Neural cell (in vitro differentiated cells): ENCODE measurements around the gene PIGQ.

Experiments used
- CTCF ChIP-seq: fragments of 450-650 bp; IDR thresholded peaks from 2 replicates; pipeline ENCODE4 v1.5.1; 2014; ENCODE audit warnings: antibody characterized with exemption, mild to moderate bottlenecking, moderate library complexity; ENCODE audit not compliant: poor library complexity, severe bottlenecking
- POLR2AphosphoS5 ChIP-seq: IDR thresholded peaks from 2 replicates; pipeline ENCODE4 v1.6.1; 2012
- TAF1 ChIP-seq: IDR thresholded peaks from 2 replicates; pipeline ENCODE4 v1.6.1; 2012; ENCODE audit warnings: low read depth

DNA sequence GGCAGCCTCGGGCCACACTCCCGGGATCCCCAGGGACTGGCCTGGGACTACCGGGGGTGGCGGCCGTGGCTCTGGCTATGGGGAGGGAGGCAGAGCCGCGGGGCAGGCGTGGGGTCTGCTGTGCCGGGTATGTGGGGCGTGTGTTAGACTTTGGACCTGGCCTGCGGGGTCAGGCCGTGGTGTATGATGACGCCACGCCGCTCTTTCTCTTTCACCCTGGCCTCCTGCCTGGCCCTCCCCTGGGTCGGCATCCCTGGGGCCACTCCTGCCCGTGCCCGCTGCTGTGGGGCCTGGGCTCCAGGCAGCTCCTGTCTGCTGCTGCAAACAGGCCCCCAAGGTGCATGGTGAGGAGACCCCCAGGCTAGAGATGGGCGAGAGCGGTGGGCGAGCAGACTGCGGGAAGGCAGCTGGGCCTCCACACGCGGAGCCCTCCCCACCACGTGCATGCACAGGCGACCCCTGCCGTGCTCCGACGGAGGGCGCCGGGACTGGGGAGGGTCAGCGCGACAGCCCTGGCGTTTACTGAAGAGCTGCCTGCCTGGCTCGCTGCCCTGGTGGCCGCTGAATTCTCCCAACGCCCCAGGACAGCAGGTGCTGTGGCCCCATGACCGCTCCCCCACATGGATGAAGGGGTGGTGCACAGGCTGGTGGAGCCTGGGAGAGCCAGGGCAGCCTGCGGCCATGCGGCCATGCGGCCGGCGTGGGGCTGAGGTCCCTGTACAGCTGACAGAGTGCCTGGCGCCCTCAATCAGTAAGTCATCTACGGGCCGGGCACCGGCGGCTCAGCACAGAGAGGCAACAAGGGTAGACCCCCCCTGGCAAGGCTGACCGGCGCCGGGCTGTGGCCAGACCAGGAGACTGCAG, 26.2 kb upstream of the PIGQ start:
- no peak for TF ChIP-seq TAF1
- no peak for TF ChIP-seq POLR2AphosphoS5
- no peak for TF ChIP-seq CTCF
